K562 (cell line): ENCODE measurements around the gene SLCO3A1.

Experiments used
- CBX2 ChIP-seq: fragments of 200-600 bp; sonication (generic); IDR thresholded peaks from one replicate; pipeline ENCODE4 v1.6.1; 2012; ENCODE audit warnings: mild to moderate bottlenecking, low read length, inconsistent platforms; ENCODE audit not compliant: insufficient read depth, poor library complexity, severe bottlenecking
- CTCF ChIP-seq, 3 experiments: IDR thresholded peaks in 2 of 3; conservative IDR thresholded peaks in 1 of 3; 2 replicates each; pipeline ENCODE4 v1.5.1; 2011 to 2012; ENCODE audit warnings: low read length in 3 of 3, mild to moderate bottlenecking in 3 of 3, control low read depth in 2 of 3, improper control_type of control experiment in 1 of 3, inconsistent platforms in 1 of 3, low read depth in 1 of 3, mixed read lengths in 1 of 3, moderate library complexity in 1 of 3; ENCODE audit not compliant: insufficient read depth in 2 of 3
- FOXP1 ChIP-seq: sonication (generic); formaldehyde crosslinking; IDR thresholded peaks from 2 replicates; pipeline ENCODE4 v1.8.0; 2022; ENCODE audit warnings: mild to moderate bottlenecking, missing genetic modification reagents
- FOXP4 ChIP-seq: sonication (generic); formaldehyde crosslinking; IDR thresholded peaks from 2 replicates; pipeline ENCODE4 v1.8.0; 2022; ENCODE audit warnings: mild to moderate bottlenecking, missing genetic modification reagents, borderline replicate concordance
- GABPA ChIP-seq: fragments of 200-800 bp; sonication (Bioruptor generic); conservative IDR thresholded peaks from 2 replicates; pipeline ENCODE4 v1.6.1; 2016; ENCODE audit warnings: low read depth, missing genetic modification characterization, missing compliant biosample characterization
- MTA3 ChIP-seq: fragments of 450-650 bp; formaldehyde crosslinking; IDR thresholded peaks from 2 replicates; pipeline ENCODE4 v1.6.1; 2017; ENCODE audit warnings: mild to moderate bottlenecking, borderline replicate concordance
- NRF1 ChIP-seq, 2 experiments: fragments of 450-650 bp; IDR thresholded peaks in 1 of 2; conservative IDR thresholded peaks in 1 of 2; 2 replicates each; pipeline ENCODE4 v1.6.1; 2014; ENCODE audit warnings: mild to moderate bottlenecking in 2 of 2
- ZNF277 ChIP-seq: fragments of 250-450 bp; sonication (Bioruptor Pico); IDR thresholded peaks from 2 replicates; pipeline ENCODE4 v1.8.0; 2022; ENCODE audit warnings: inconsistent platforms, mild to moderate bottlenecking, moderate library complexity, borderline replicate concordance

- TF ChIP-seq CBX2 (no peak), ZNF277 (no peak), FOXP1 (no peak), MTA3 (no peak), CTCF (IDR thresholded peaks at IDR 0.05 in 2 of 3, conservative IDR thresholded peaks at IDR 0.05 in 1 of 3; ENCODE audit: insufficient read depth in 2 of 3, low read depth in 1 of 3, low read length in 3 of 3) (no peak), NRF1 (conservative IDR thresholded peaks at IDR 0.05 in 1 of 2, IDR thresholded peaks at IDR 0.05 in 1 of 2) (no peak), GABPA (tag) (no peak), FOXP4 (no peak)
Observed at GRCh38 chr15:92162657-92163056, 309.1 kb downstream of the SLCO3A1 start.
